ENCODE results near the gene PIEZO2. TPM values are rescaled to one million over a fixed set of nuclear protein-coding genes. Genes with fewer than 3 reads are reported as not detected.
"Not testable (repeated sequence)": the region's sequence is repeated elsewhere in the genome, so short reads cannot be mapped to it uniquely, and the experiment has no call there.

PIEZO2 gene
- total and polyA plus RNA-seq, 7 donors, result 0.03 to 0.64 (median 0.13) TPM

DNA sequence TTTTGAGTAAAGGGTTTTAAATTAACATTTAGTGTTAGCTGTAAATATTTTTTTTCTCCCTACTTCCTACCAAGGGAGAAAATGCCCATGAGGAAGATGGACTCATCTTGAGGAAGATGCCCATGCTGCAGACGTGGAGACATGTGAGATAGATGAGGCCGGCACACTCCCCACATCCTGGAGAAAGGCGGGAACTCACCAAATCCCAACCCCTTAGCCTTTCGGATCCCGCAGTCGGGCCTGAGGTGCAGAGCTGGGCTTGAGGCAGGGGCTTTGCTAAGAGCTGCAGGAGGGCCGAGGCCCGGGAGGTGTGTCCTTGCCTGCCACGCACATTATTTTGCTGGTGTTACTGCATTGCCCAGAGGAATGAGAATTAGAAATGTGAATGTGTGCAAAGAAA is 485.6 kb downstream of the PIEZO2 start:
- Histone ChIP-seq H3K27ac (no peak overlapping the region), H3K36me3 (ENCODE audit: insufficient read depth in 1 of 2, low read depth in 1 of 2) (no peaks in the 10 kb centered on the region), H3K9me3 (no peaks in the 10 kb centered on the region), H3K4me1 (no peaks in the 10 kb centered on the region), H3K4me3 (no peak overlapping the region), H3K27me3 (ENCODE audit: insufficient read depth in 3 of 3, low read length in 2 of 3) (no peaks in the 10 kb centered on the region)
- TF ChIP-seq, protein P1, sequence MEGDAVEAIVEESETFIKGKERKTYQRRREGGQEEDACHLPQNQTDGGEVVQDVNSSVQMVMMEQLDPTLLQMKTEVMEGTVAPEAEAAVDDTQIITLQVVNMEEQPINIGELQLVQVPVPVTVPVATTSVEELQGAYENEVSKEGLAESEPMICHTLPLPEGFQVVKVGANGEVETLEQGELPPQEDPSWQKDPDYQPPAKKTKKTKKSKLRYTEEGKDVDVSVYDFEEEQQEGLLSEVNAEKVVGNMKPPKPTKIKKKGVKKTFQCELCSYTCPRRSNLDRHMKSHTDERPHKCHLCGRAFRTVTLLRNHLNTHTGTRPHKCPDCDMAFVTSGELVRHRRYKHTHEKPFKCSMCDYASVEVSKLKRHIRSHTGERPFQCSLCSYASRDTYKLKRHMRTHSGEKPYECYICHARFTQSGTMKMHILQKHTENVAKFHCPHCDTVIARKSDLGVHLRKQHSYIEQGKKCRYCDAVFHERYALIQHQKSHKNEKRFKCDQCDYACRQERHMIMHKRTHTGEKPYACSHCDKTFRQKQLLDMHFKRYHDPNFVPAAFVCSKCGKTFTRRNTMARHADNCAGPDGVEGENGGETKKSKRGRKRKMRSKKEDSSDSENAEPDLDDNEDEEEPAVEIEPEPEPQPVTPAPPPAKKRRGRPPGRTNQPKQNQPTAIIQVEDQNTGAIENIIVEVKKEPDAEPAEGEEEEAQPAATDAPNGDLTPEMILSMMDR (IDR thresholded peaks at IDR 0.05), result no peak
- ATAC-seq (no peak), DNase-seq (no peak)
- intact Hi-C loops (cut with DNase I), result no loop called here
- WGBS, 3 donors, result 68 to 82% (median 82%) methylated on average over 9 of the region's 9 CpGs

GRCh38 chr18:10661317-10661716 is 488.1 kb downstream of the PIEZO2 start:
- H3K4me3 ChIP-seq, result no peak overlapping the region
- TF ChIP-seq, protein P1 (IDR thresholded peaks at IDR 0.05), result no peak
- H3K27ac ChIP-seq, result no peak overlapping the region
- no peaks in the 10 kb centered on the region for H3K4me1 ChIP-seq
- 83 to 90% (median 85%) methylated on average over 2 of the region's 2 CpGs for WGBS, 3 donors
- DNase-seq (no peak), ATAC-seq (no peak)
- no peaks in the 10 kb centered on the region for H3K27me3 ChIP-seq (ENCODE audit: insufficient read depth in 3 of 3, low read length in 2 of 3)
- H3K36me3 ChIP-seq (ENCODE audit: insufficient read depth in 1 of 2, low read depth in 1 of 2), result no peaks in the 10 kb centered on the region
- H3K9me3 ChIP-seq, result no peaks in the 10 kb centered on the region
- intact Hi-C loops (cut with DNase I), result no loop called here

DNA sequence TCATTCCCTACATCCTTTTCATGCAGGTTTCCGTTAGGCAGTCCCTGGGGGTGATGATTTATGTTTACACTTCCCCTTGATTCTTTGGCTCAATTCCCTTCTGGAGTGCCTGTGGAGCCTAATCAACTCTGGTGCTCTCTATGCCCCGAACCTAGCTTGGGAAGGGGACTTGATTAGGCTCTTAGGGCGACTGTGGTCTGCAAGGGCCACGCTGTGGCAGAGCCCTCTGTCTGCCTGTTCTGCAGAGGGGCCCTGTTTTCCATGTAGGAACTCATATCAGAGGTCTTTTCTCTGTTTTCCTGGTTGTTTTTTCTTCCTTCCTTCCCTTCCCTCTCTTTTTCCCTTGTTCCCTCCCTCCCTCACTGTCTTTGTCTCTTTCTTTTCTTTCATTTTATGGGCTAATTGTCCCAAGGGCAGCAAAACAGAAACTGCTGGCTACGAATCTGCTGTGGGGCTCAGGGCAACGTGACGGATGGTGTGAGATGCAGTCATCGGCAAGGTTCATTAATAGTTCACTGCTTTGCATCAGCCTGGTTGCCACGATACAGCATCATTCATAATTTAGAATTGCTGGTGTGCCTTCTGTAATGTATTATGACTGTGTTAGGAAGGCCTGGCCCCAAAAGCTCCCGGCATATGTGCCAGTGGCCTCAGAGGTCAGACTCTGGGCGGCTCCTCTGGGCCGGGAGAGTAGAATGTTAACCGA is 489.0 kb downstream of the PIEZO2 start:
- intact Hi-C loops (cut with DNase I), result no loop called here
- H3K4me1 ChIP-seq, result no peaks in the 10 kb centered on the region
- peak; percentile 35 to 55 for DNase-seq
- H3K27ac ChIP-seq, result no peak overlapping the region
- H3K9me3 ChIP-seq, result no peaks in the 10 kb centered on the region
- peak; percentile 32 to 49 (median 39) for ATAC-seq
- H3K27me3 ChIP-seq (ENCODE audit: insufficient read depth in 3 of 3, low read length in 2 of 3), result no peaks in the 10 kb centered on the region
- H3K4me3 ChIP-seq, result no peak overlapping the region
- no peaks in the 10 kb centered on the region for H3K36me3 ChIP-seq (ENCODE audit: insufficient read depth in 1 of 2, low read depth in 1 of 2)
- TF ChIP-seq, protein P1 (IDR thresholded peaks at IDR 0.05), result no peak
- 34 to 40% (median 39%) methylated on average over 13 of the region's 13 CpGs for WGBS, 3 donors

GRCh38 chr18:10659594-10659993 is 489.8 kb downstream of the PIEZO2 start:
- H3K36me3 ChIP-seq (ENCODE audit: insufficient read depth in 1 of 2, low read depth in 1 of 2), result no peaks in the 10 kb centered on the region
- TF ChIP-seq, protein P1 (IDR thresholded peaks at IDR 0.05), result no peak
- intact Hi-C loops (cut with DNase I), result no loop called here
- no peak overlapping the region for H3K4me3 ChIP-seq
- 48 to 57% (median 51%) methylated on average over 5 of the region's 5 CpGs for WGBS, 3 donors
- H3K9me3 ChIP-seq, result no peaks in the 10 kb centered on the region
- DNase-seq, result no peak
- H3K4me1 ChIP-seq, result no peaks in the 10 kb centered on the region
- H3K27ac ChIP-seq, result no peak overlapping the region
- H3K27me3 ChIP-seq (ENCODE audit: insufficient read depth in 3 of 3, low read length in 2 of 3), result no peaks in the 10 kb centered on the region
- no peak for ATAC-seq

- WGBS, 3 donors, result 63 to 65% (median 63%) methylated on average over 5 of the region's 5 CpGs
- intact Hi-C loops (cut with DNase I), result no loop called here
- Histone ChIP-seq H3K36me3 (ENCODE audit: insufficient read depth in 1 of 2, low read depth in 1 of 2) (no peaks in the 10 kb centered on the region), H3K4me1 (no peaks in the 10 kb centered on the region), H3K9me3 (no peaks in the 10 kb centered on the region), H3K27ac (no peak overlapping the region), H3K27me3 (ENCODE audit: insufficient read depth in 3 of 3, low read length in 2 of 3) (no peaks in the 10 kb centered on the region), H3K4me3 (no peak overlapping the region)
- DNase-seq (no peak), ATAC-seq (no peak)
- TF ChIP-seq, protein P1 (IDR thresholded peaks at IDR 0.05), result no peak
Observed at GRCh38 chr18:10659000-10659399, 490.4 kb downstream of the PIEZO2 start.

- H3K4me1 ChIP-seq; intact Hi-C loops (cut with DNase I); H3K36me3 ChIP-seq (ENCODE audit: insufficient read depth in 1 of 2, low read depth in 1 of 2); H3K9me3 ChIP-seq; ATAC-seq; DNase-seq; H3K27ac ChIP-seq; H3K27me3 ChIP-seq (ENCODE audit: insufficient read depth in 3 of 3, low read length in 2 of 3); H3K4me3 ChIP-seq: not testable (repeated sequence)
- WGBS, 3 donors, result 14 to 67% (median 51%) methylated on average over 3 to 4 of the region's 5 CpGs
Observed at GRCh38 chr18:10644003-10644402, 505.4 kb downstream of the PIEZO2 start.

GRCh38 chr18:10642915-10643524 is 506.3 kb downstream of the PIEZO2 start:
- not testable (repeated sequence) for H3K9me3 ChIP-seq, H3K4me3 ChIP-seq
- WGBS, 3 donors, result 23 to 29% (median 27%) methylated on average over 1 of the region's 5 CpGs

More at GRCh38 chr18:10642915-10643524, 506.3 kb downstream of the PIEZO2 start:
- H3K27ac ChIP-seq; H3K27me3 ChIP-seq (ENCODE audit: insufficient read depth in 3 of 3, low read length in 2 of 3); H3K4me1 ChIP-seq; intact Hi-C loops (cut with DNase I); DNase-seq; ATAC-seq; H3K36me3 ChIP-seq (ENCODE audit: insufficient read depth in 1 of 2, low read depth in 1 of 2): not testable (repeated sequence)

Measured in psoas muscle (tissue), 8 donors.